HG03108 (cell line): Measurements from ENCODE around the gene GRIN1.

ENCODE experiments used
- ATAC-seq: cut with Tn5 transposase; IDR thresholded peaks from one replicate; pipeline ENCODE4 v1.9.1; 2021; ENCODE audit warnings: moderate library complexity; ENCODE audit not compliant: unreplicated experiment

GRIN1 gene

DNA sequence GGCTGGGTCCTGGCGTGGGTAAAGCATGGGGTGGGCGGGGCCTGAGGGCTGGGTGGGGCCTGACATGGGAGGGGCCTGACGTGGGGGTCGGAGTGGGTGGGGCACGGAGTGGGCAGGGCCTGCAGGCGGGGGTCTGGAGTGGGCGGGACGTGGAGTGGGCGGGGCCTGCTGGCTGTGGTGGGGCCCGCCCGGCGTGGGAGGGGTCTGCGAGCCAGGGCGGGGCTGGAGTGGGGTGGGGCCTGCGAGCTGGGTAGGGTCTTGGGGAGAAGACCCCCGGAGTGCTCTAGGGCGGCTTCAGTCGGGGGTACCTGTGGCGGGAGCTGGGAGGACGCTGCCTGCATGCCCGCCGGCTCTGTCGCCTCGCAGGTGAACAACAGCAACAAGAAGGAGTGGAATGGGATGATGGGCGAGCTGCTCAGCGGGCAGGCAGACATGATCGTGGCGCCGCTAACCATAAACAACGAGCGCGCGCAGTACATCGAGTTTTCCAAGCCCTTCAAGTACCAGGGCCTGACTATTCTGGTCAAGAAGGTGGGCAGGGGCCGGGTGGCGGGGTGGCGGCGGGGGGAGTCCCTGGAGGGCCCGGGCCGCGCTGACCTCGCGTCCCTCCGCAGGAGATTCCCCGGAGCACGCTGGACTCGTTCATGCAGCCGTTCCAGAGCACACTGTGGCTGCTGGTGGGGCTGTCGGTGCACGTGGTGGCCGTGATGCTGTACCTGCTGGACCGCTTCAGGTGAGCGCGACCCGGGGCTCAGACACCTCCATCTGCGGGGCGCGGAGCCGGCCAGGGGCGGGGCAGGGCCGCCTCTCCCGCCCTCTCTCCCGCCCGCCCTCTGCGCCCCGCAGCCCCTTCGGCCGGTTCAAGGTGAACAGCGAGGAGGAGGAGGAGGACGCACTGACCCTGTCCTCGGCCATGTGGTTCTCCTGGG is 22.9 kb downstream of the GRIN1 start:
- ATAC-seq = no peak

DNA sequence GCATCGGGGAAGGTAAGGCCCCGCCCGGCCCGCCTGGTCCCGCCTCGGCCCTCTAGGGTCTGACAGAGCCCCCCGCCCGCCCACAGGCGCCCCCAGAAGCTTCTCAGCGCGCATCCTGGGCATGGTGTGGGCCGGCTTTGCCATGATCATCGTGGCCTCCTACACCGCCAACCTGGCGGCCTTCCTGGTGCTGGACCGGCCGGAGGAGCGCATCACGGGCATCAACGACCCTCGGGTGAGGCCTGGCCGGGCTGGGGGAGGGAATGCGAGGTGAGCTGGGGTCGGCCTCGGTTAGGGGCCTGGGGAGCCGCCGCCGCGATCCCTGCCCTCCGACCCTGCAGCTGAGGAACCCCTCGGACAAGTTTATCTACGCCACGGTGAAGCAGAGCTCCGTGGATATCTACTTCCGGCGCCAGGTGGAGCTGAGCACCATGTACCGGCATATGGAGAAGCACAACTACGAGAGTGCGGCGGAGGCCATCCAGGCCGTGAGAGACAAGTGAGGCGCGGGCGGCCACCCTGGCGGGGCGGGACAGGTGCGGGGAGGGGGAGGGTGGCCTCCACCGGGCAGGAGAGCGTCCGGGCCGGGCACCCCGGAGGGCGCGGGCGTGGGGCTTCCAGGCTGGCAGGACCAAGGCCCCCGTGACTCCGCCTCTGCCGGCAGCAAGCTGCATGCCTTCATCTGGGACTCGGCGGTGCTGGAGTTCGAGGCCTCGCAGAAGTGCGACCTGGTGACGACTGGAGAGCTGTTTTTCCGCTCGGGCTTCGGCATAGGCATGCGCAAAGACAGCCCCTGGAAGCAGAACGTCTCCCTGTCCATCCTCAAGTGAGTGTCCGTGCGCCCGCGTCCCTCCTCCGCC is 23.8 kb downstream of the GRIN1 start:
- no peak for ATAC-seq

DNA sequence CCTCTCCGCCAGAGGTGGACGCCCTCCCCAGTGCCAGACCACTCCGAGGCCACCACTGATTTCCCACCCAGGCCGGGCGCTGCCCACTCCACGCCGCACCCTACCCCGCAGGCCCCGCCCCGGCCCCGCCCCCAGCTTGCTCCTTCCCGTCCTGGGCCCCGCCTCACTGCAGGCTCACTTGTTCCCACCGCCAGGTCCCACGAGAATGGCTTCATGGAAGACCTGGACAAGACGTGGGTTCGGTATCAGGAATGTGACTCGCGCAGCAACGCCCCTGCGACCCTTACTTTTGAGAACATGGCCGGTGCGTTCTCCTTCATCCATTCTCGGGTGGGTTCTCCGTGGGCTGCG is 24.4 kb downstream of the GRIN1 start:
- ATAC-seq = no peak

DNA sequence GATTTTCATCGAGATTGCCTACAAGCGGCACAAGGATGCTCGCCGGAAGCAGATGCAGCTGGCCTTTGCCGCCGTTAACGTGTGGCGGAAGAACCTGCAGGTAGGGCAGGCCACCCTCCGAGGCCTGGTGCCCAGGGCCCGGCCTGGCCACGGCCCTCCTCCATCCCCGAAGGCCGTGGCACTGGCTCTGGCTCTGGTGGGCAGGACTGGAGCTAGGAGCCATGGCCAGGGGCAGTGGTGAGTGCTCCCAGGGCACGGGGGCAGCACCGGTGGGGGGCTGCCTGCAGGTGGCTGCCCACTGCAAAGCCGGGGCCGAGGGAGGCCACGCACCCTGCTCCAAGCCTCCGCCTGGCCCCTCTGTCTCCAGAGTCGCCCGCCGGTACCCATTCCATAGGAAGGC is 24.9 kb downstream of the GRIN1 start:
- ATAC-seq = no peak

GRCh38 chr9:137164370-137165249 is 25.7 kb downstream of the GRIN1 start:
- ATAC-seq = no peak

- ATAC-seq = no peak
Observed at GRCh38 chr9:137165250-137165836, 26.4 kb downstream of the GRIN1 start.

DNA sequence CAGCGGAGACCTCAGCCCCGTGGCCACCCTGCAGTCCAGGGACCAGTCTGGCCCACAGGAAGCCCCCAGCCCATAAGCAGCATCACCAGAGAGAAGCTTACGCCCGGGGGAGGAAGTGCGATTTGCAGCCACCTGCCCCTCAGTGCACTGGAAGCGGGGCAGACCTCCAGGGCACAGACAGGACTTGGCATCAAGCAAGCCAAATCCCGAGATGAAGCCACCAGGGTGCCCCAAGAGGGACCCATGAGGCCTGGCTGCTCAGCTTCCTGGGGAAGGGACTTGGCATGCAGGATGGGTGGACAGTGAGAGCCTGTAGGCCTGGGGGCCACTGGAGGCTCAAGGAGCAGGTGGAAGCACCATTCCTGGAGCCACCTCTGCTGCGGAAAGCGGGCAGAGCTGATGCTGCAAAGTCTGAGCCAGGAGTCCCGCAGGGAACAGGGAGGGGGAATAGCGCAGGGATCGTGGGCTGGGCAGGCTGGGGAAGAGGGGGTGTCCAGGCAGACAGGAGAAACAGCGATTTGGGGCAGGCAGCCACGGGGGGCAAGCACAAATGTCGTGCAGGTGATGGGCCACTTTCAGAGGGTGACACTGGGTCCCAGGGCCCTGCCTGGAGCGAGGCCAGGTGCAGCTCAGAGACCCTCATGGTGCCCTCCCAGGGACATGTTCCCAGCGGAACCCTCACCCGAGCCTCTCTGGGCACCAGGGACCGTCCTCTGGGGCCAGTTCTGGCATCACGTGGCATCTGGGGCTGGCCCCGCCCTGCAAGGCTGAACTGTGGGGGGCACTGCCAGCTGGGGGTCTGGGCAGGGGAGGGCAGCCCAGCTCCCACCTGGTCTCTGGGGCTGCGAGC is 27.7 kb downstream of the GRIN1 start:
- ATAC-seq = no peak

DNA sequence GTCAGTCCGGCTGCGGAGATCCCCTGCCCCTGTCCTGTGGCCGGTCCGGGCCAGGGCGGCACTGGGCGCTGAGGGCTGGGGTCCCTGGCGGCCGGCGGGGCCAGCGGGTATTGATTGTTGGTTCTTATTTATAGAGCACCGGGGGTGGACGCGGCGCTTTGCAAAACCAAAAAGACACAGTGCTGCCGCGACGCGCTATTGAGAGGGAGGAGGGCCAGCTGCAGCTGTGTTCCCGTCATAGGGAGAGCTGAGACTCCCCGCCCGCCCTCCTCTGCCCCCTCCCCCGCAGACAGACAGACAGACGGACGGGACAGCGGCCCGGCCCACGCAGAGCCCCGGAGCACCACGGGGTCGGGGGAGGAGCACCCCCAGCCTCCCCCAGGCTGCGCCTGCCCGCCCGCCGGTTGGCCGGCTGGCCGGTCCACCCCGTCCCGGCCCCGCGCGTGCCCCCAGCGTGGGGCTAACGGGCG is 28.4 kb downstream of the GRIN1 start:
- no peak for ATAC-seq

GRCh38 chr9:137167747-137168572 is 29.0 kb downstream of the GRIN1 start:
- no peak for ATAC-seq

DNA sequence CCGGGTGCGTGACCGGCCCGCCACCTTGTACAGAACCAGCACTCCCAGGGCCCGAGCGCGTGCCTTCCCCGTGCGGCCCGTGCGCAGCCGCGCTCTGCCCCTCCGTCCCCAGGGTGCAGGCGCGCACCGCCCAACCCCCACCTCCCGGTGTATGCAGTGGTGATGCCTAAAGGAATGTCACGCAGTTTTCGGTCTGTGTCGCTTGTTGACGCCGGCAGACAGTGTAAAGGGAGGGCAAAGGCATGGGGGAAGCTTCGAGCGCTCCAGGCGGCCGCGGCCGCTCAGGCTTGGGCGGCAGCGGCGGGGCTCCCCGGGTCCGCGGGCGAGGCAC is 29.6 kb downstream of the GRIN1 start:
- ATAC-seq = no peak

GRCh38 chr9:137168904-137169856 is 30.2 kb downstream of the GRIN1 start:
- no peak for ATAC-seq

- no peak for ATAC-seq
Observed at GRCh38 chr9:137169896-137170358, 31.0 kb downstream of the GRIN1 start, which contains the start of gene LRRC26. Gene LRRC26, minus strand, starts transcription at chr9:137170051. Its CDS starts 108 bp downstream, at chr9:137169943.

GRCh38 chr9:137170486-137171148 is 31.7 kb downstream of the GRIN1 start:
- no peak for ATAC-seq

- no peak for ATAC-seq
Observed at GRCh38 chr9:137171149-137171900, 32.4 kb downstream of the GRIN1 start.

GRCh38 chr9:137172901-137173795 is 34.2 kb downstream of the GRIN1 start:
- no peak for ATAC-seq
